ENCODE results near the gene AK8. TPM values are rescaled to one million over a fixed set of nuclear protein-coding genes. Genes with fewer than 3 reads are reported as not detected.

AK8 gene
- total RNA-seq, 1 experiment from 2014 or later: 2.5 TPM

DNA sequence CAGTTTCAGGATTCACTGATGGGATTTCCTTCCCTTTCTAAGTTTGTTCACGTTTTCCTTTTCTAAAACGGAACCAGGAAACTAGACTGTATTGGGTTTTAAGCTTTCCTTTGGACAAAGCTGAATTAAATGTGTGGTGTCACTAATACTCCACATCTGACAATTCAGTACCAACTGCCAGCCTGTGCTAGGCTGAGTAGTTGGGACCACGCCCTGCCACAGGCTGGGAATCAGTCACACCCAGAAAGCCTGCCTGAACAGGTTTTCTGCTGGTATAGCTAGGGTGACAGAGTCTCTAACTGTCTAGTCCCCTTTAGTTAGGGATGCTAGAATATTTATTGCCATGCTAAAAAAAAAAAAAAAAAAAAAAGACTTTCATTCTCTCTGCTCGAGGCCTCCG, 16.3 kb upstream of the AK8 start (continued):
- TF ChIP-seq REST (IDR thresholded peaks at IDR 0.05; ENCODE audit: low read depth): no peak
- no peak for TF ChIP-seq FOSL1 (IDR thresholded peaks at IDR 0.05; ENCODE audit: low read depth)
- TF ChIP-seq ZBTB33 (IDR thresholded peaks at IDR 0.05; ENCODE audit: extremely low read depth, insufficient replicate concordance, low read length): no peak
- no peak for TF ChIP-seq EZH2phosphoT487 (IDR thresholded peaks at IDR 0.05; ENCODE audit: borderline replicate concordance)

DNA sequence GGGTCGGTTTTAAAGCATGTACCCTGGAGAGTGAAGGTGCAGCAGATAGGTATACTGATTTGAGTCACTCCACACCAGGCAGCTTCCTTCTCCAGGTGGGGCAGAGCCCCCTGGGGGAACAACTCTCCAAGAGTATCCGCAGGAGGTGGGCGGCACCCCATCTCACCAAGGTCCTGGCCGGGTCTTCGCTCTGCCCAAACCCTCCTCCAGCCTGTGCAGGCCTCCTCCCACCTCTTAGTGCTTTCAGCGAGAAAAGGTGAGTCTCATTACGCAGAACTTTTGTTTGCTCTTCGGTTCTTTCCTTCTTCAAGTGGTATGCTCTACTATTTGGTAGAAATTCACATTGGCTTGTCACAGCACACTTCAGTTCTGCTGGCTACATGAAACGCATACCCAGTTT, 14.3 kb upstream of the AK8 start:
- Histone ChIP-seq H3K36me3 (ENCODE audit: control insufficient read depth in 1 of 2, insufficient read depth in 2 of 2, low read length in 2 of 2) (peaks cover 11 to 17% of the 10 kb centered on the region in 2 experiments; a peak in 3 of 4 replicates), H3K4me1 (ENCODE audit: control insufficient read depth in 1 of 2, insufficient read depth in 2 of 2, low read length in 2 of 2) (peaks cover 0 to 15% of the 10 kb centered on the region in 2 experiments; a peak in 3 of 4 replicates), H3K79me2 (ENCODE audit: insufficient read depth, low read length) (no peaks in the 10 kb centered on the region), H3K27ac (ENCODE audit: low read depth, low read length) (no peak overlapping the region), H4K20me1 (ENCODE audit: insufficient read depth) (no peaks in the 10 kb centered on the region), H3K4me2 (ENCODE audit: low read length) (no peak overlapping the region), H3K27me3 (ENCODE audit: insufficient read depth, low read length) (no peaks in the 10 kb centered on the region), H2AFZ (ENCODE audit: low read depth, low read length, poor library complexity, severe bottlenecking) (no peak overlapping the region), H3K4me3 (replicated peaks in 1 of 2; ENCODE audit: low read depth in 1 of 2, low read length in 2 of 2) (no peak overlapping the region), H3K9me3 (ENCODE audit: control insufficient read depth in 1 of 2, insufficient read depth in 1 of 2, low read depth in 1 of 2, low read length in 2 of 2) (no peaks in the 10 kb centered on the region), H3K9ac (ENCODE audit: low read length) (no peak overlapping the region), H3K9me2 (ENCODE audit: insufficient read depth) (no peaks in the 10 kb centered on the region)
- BruUV-seq (replicated peaks): no TSS peak
- ATAC-seq: no peak
- ChIA-PET POLR2A (no interaction called here), RAD21 (ENCODE audit: low non-redundant PET in 1 of 2, low total read pairs in 2 of 2, uncharacterized antibody in 2 of 2, unreplicated experiment in 2 of 2) (no interaction called here), CTCF (no interaction called here)
- DNase-seq (ENCODE audit: low read depth, low spot score): no peak
- intact Hi-C loops (cut with micrococcal nuclease): no loop called here
- no peak for TF ChIP-seq SRF (IDR thresholded peaks at IDR 0.05; ENCODE audit: low read depth)
- TF ChIP-seq POLR2AphosphoS5 (IDR thresholded peaks at IDR 0.05; ENCODE audit: low read depth, low read length): no peak
- no peak for TF ChIP-seq RAD21 (IDR thresholded peaks at IDR 0.05; ENCODE audit: low read depth)
- no peak for TF ChIP-seq SP1 (IDR thresholded peaks at IDR 0.05; ENCODE audit: low read depth)
- TF ChIP-seq, protein P1, sequence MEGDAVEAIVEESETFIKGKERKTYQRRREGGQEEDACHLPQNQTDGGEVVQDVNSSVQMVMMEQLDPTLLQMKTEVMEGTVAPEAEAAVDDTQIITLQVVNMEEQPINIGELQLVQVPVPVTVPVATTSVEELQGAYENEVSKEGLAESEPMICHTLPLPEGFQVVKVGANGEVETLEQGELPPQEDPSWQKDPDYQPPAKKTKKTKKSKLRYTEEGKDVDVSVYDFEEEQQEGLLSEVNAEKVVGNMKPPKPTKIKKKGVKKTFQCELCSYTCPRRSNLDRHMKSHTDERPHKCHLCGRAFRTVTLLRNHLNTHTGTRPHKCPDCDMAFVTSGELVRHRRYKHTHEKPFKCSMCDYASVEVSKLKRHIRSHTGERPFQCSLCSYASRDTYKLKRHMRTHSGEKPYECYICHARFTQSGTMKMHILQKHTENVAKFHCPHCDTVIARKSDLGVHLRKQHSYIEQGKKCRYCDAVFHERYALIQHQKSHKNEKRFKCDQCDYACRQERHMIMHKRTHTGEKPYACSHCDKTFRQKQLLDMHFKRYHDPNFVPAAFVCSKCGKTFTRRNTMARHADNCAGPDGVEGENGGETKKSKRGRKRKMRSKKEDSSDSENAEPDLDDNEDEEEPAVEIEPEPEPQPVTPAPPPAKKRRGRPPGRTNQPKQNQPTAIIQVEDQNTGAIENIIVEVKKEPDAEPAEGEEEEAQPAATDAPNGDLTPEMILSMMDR (IDR thresholded peaks at IDR 0.05 in 2 of 3, conservative IDR thresholded peaks at IDR 0.05 in 1 of 3; ENCODE audit: borderline replicate concordance in 1 of 3, insufficient read depth in 1 of 3, low read depth in 2 of 3, low read length in 2 of 3): no peak
- TF ChIP-seq ZNF274 (IDR thresholded peaks at IDR 0.05; ENCODE audit: low read depth, low read length): no peak
- no peak for TF ChIP-seq POLR2A (IDR thresholded peaks at IDR 0.05; ENCODE audit: borderline replicate concordance, extremely low read depth, insufficient read depth, insufficient read length)
- TF ChIP-seq TCF7L2 (IDR thresholded peaks at IDR 0.05; ENCODE audit: borderline replicate concordance, extremely low read depth, insufficient read depth, insufficient read length): no peak
- no peak for TF ChIP-seq FOSL1 (IDR thresholded peaks at IDR 0.05; ENCODE audit: low read depth)
- no peak for TF ChIP-seq ATF3 (IDR thresholded peaks at IDR 0.05)
- no peak for TF ChIP-seq EZH2 (IDR thresholded peaks at IDR 0.05)
- no peak for TF ChIP-seq MAX (IDR thresholded peaks at IDR 0.05)
